Effector memory CD4-positive, alpha-beta T cell (primary cell): ENCODE results near the gene OR10A6.

Experiments used
- DNase-seq, 3 donors: peaks; one replicate each; pipeline ENCODE4 v3.0.0-alpha.2; 2020
- H3K27ac ChIP-seq: 2 replicates; pipeline ENCODE4 v1.7.0; 2013; ENCODE audit warnings: mild to moderate bottlenecking, low read length, moderate library complexity; ENCODE audit not compliant: insufficient read depth, poor library complexity, severe bottlenecking
- H3K27me3 ChIP-seq: replicated peaks from 2 replicates; pipeline ENCODE4 v1.7.0; 2013; ENCODE audit warnings: mild to moderate bottlenecking, low read length; ENCODE audit not compliant: insufficient read depth, control insufficient read depth, poor library complexity, severe bottlenecking
- H3K36me3 ChIP-seq: 2 replicates; pipeline ENCODE4 v1.7.0; 2013; ENCODE audit warnings: mild to moderate bottlenecking, low read length, moderate library complexity; ENCODE audit not compliant: control insufficient read depth, insufficient read depth
- H3K4me1 ChIP-seq: 2 replicates; pipeline ENCODE4 v1.7.0; 2013; ENCODE audit warnings: low read length, mild to moderate bottlenecking; ENCODE audit not compliant: control insufficient read depth, insufficient read depth, poor library complexity, severe bottlenecking
- H3K4me3 ChIP-seq: 2 replicates; pipeline ENCODE4 v1.7.0; 2013; ENCODE audit warnings: low read length, low read depth, mild to moderate bottlenecking; ENCODE audit not compliant: insufficient read depth, poor library complexity, severe bottlenecking
- H3K9me3 ChIP-seq: 2 replicates; pipeline ENCODE4 v1.7.0; 2013; ENCODE audit warnings: mild to moderate bottlenecking, low read length, moderate library complexity; ENCODE audit not compliant: control insufficient read depth

The OR10A6 gene

GRCh38 chr11:7889985-7890384, 41.1 kb downstream of the OR10A6 start:
- no peak overlapping the region for H3K27ac ChIP-seq
- H3K4me3 ChIP-seq, result no peak overlapping the region
- no peaks in the 10 kb centered on the region for H3K4me1 ChIP-seq
- H3K9me3 ChIP-seq, result no peaks in the 10 kb centered on the region
- DNase-seq, result no peak
- H3K27me3 ChIP-seq, result no peaks in the 10 kb centered on the region
- no peaks in the 10 kb centered on the region for H3K36me3 ChIP-seq

GRCh38 chr11:7882860-7883259, 48.2 kb downstream of the OR10A6 start:
- H3K36me3 ChIP-seq, result no peaks in the 10 kb centered on the region
- H3K9me3 ChIP-seq, result no peaks in the 10 kb centered on the region
- DNase-seq, result no peak
- no peak overlapping the region for H3K27ac ChIP-seq
- H3K27me3 ChIP-seq, result no peaks in the 10 kb centered on the region
- no peaks in the 10 kb centered on the region for H3K4me1 ChIP-seq
- H3K4me3 ChIP-seq, result no peak overlapping the region
